ENCODE data around the gene EN1. TPM values are rescaled to one million over a fixed set of nuclear protein-coding genes. Genes with fewer than 3 reads are reported as not detected.

EN1 gene
- total RNA-seq, 1 experiment from 2014 or later, result not detected

- no peak overlapping the region for H3K4me3 ChIP-seq (replicated peaks in 1 of 2; ENCODE audit: low read depth in 1 of 2, low read length in 2 of 2)
- H3K79me2 ChIP-seq (ENCODE audit: insufficient read depth, low read length), result no peaks in the 10 kb centered on the region
- BruUV-seq (replicated peaks), result no TSS peak
- H3K36me3 ChIP-seq (ENCODE audit: control insufficient read depth in 1 of 2, insufficient read depth in 2 of 2, low read length in 2 of 2), result no peaks in the 10 kb centered on the region
- H3K27me3 ChIP-seq (ENCODE audit: insufficient read depth, low read length), result peaks cover 48% of the 10 kb centered on the region
- TF ChIP-seq SP1 (IDR thresholded peaks at IDR 0.05; ENCODE audit: low read depth) (no peak), ZFX (IDR thresholded peaks at IDR 0.05) (no peak), ZNF274 (IDR thresholded peaks at IDR 0.05; ENCODE audit: low read depth, low read length) (no peak), EGR1 (IDR thresholded peaks at IDR 0.05; ENCODE audit: low read depth) (no peak), JUND (IDR thresholded peaks at IDR 0.05) (no peak), EZH2 (IDR thresholded peaks at IDR 0.05) (no peak), SRF (IDR thresholded peaks at IDR 0.05; ENCODE audit: low read depth) (no peak), POLR2AphosphoS5 (IDR thresholded peaks at IDR 0.05; ENCODE audit: low read depth, low read length) (no peak), ELF1 (IDR thresholded peaks at IDR 0.05; ENCODE audit: borderline replicate concordance, low read depth) (no peak), CEBPB (IDR thresholded peaks at IDR 0.05; ENCODE audit: low read depth) (no peak), SIN3A (IDR thresholded peaks at IDR 0.05; ENCODE audit: low read depth) (no peak), CBX3 (IDR thresholded peaks at IDR 0.05; ENCODE audit: low read depth) (no peak), MAX (IDR thresholded peaks at IDR 0.05) (no peak)
- TF ChIP-seq, protein P1, sequence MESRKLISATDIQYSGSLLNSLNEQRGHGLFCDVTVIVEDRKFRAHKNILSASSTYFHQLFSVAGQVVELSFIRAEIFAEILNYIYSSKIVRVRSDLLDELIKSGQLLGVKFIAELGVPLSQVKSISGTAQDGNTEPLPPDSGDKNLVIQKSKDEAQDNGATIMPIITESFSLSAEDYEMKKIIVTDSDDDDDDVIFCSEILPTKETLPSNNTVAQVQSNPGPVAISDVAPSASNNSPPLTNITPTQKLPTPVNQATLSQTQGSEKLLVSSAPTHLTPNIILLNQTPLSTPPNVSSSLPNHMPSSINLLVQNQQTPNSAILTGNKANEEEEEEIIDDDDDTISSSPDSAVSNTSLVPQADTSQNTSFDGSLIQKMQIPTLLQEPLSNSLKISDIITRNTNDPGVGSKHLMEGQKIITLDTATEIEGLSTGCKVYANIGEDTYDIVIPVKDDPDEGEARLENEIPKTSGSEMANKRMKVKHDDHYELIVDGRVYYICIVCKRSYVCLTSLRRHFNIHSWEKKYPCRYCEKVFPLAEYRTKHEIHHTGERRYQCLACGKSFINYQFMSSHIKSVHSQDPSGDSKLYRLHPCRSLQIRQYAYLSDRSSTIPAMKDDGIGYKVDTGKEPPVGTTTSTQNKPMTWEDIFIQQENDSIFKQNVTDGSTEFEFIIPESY (IDR thresholded peaks at IDR 0.05; ENCODE audit: extremely low read depth, insufficient replicate concordance, low read length), result no peak
- TF ChIP-seq, protein P2, sequence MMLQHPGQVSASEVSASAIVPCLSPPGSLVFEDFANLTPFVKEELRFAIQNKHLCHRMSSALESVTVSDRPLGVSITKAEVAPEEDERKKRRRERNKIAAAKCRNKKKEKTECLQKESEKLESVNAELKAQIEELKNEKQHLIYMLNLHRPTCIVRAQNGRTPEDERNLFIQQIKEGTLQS (IDR thresholded peaks at IDR 0.05), result no peak
- ChIA-PET RAD21 (ENCODE audit: low non-redundant PET in 1 of 2, low total read pairs in 2 of 2, uncharacterized antibody in 2 of 2, unreplicated experiment in 2 of 2) (no interaction called here), CTCF (no interaction called here), POLR2A (no interaction called here)
- no peak overlapping the region for H3K27ac ChIP-seq (ENCODE audit: low read depth, low read length)
- H3K9ac ChIP-seq (ENCODE audit: low read length), result no peak overlapping the region
- intact Hi-C loops (cut with micrococcal nuclease), result no loop called here
- H4K20me1 ChIP-seq (ENCODE audit: insufficient read depth), result no peaks in the 10 kb centered on the region
- H3K9me2 ChIP-seq (ENCODE audit: insufficient read depth), result no peaks in the 10 kb centered on the region
- DNase-seq (ENCODE audit: low read depth, low spot score), result no peak
- ATAC-seq, result no peak
- no peaks in the 10 kb centered on the region for H3K4me1 ChIP-seq (ENCODE audit: control insufficient read depth in 1 of 2, insufficient read depth in 2 of 2, low read length in 2 of 2)
- H3K4me2 ChIP-seq (ENCODE audit: low read length), result no peak overlapping the region
- no peak overlapping the region for H2AFZ ChIP-seq (ENCODE audit: low read depth, low read length, poor library complexity, severe bottlenecking)
- no peaks in the 10 kb centered on the region for H3K9me3 ChIP-seq (ENCODE audit: control insufficient read depth in 1 of 2, insufficient read depth in 1 of 2, low read depth in 1 of 2, low read length in 2 of 2)
Observed at GRCh38 chr2:118813601-118814339, 33.7 kb downstream of the EN1 start.
